NB4 (cell line): ENCODE results near the gene IQCK.

ENCODE experiments used
- DNase-seq: peaks from one replicate; pipeline ENCODE4 v3.0.0; 2010; ENCODE audit warnings: low read depth
- H3K4me3 ChIP-seq: one replicate; pipeline ENCODE4 v1.5.1; 2011; ENCODE audit warnings: mild to moderate bottlenecking, low read depth, low read length, moderate library complexity
- CTCF ChIP-seq: IDR thresholded peaks from one replicate; pipeline ENCODE4 v1.5.1; 2012; ENCODE audit warnings: low read depth, low read length
- MAX ChIP-seq: IDR thresholded peaks from 2 replicates; pipeline ENCODE4 v1.6.1; 2011; ENCODE audit warnings: low read depth, low read length
- MYC ChIP-seq: IDR thresholded peaks from 2 replicates; pipeline ENCODE4 v1.6.1; 2011; ENCODE audit warnings: low read depth, low read length
- POLR2A ChIP-seq: IDR thresholded peaks from 2 replicates; pipeline ENCODE4 v1.6.1; 2011; ENCODE audit warnings: mild to moderate bottlenecking; ENCODE audit not compliant: insufficient read length; ENCODE audit errors: extremely low read depth

Gene IQCK

GRCh38 chr16:19745286-19746010, 27.4 kb downstream of the IQCK start:
- no peak overlapping the region for H3K4me3 ChIP-seq
- TF ChIP-seq CTCF (no peak), POLR2A (no peak), MAX (no peak), MYC (no peak)
- DNase-seq: no peak

GRCh38 chr16:19746561-19746960, 28.5 kb downstream of the IQCK start:
- no peak for TF ChIP-seq POLR2A
- no peak for TF ChIP-seq CTCF
- no peak for TF ChIP-seq MAX
- TF ChIP-seq MYC: no peak
- H3K4me3 ChIP-seq: no peak overlapping the region
- no peak for DNase-seq

GRCh38 chr16:19748389-19749168, 30.5 kb downstream of the IQCK start:
- TF ChIP-seq POLR2A (no peak), MAX (no peak), MYC (no peak), CTCF (no peak)
- no peak for DNase-seq
- no peak overlapping the region for H3K4me3 ChIP-seq

- TF ChIP-seq MYC (no peak), MAX (no peak), POLR2A (no peak), CTCF (no peak)
- no peak overlapping the region for H3K4me3 ChIP-seq
- no peak for DNase-seq
These were observed 31.6 kb downstream of the IQCK start for GRCh38 chr16:19749571-19750080.

- no peak overlapping the region for H3K4me3 ChIP-seq
- no peak for DNase-seq
- TF ChIP-seq MAX: no peak
- no peak for TF ChIP-seq CTCF
- TF ChIP-seq POLR2A: no peak
- no peak for TF ChIP-seq MYC
These were observed 33.7 kb downstream of the IQCK start for GRCh38 chr16:19751478-19752385.
